DOHH2 (cell line): ENCODE measurements around the gene PGA5.
"Not testable (repeated sequence)": the region's sequence is repeated elsewhere in the genome, so short reads cannot be mapped to it uniquely, and the experiment has no call there.

Source experiments
- H3F3A ChIP-seq: fragments of 200-600 bp; sonication (generic), shearing (Covaris generic); 2 replicates; pipeline ENCODE4 v1.6.0; 2016; ENCODE audit warnings: antibody characterized with exemption, mild to moderate bottlenecking; ENCODE audit not compliant: control insufficient read depth, insufficient read depth
- H3K27ac ChIP-seq: fragments of 200-600 bp; sonication (generic); 2 replicates; pipeline ENCODE4 v1.5.1; 2014; ENCODE audit warnings: low read depth, mild to moderate bottlenecking, low read length, moderate library complexity
- H3K27me3 ChIP-seq: fragments of 200-600 bp; sonication (generic); 2 replicates; pipeline ENCODE4 v1.6.1; 2014; ENCODE audit warnings: mild to moderate bottlenecking, low read length, mixed read lengths; ENCODE audit not compliant: control insufficient read depth
- H3K36me3 ChIP-seq: fragments of 200-600 bp; sonication (generic); 2 replicates; pipeline ENCODE4 v1.6.1; 2014; ENCODE audit warnings: mild to moderate bottlenecking, low read length, moderate library complexity, mixed read lengths; ENCODE audit not compliant: control insufficient read depth
- H3K4me1 ChIP-seq: fragments of 200-600 bp; sonication (generic); 2 replicates; pipeline ENCODE4 v1.6.1; 2014; ENCODE audit warnings: mild to moderate bottlenecking, low read length, mixed read lengths; ENCODE audit not compliant: control insufficient read depth
- H3K4me2 ChIP-seq: fragments of 200-600 bp; sonication (generic); 2 replicates; pipeline ENCODE4 v1.6.0; 2014; ENCODE audit warnings: mild to moderate bottlenecking, low read length, moderate library complexity
- H3K4me3 ChIP-seq: fragments of 200-600 bp; sonication (generic); 2 replicates; pipeline ENCODE4 v1.5.1; 2014; ENCODE audit warnings: mild to moderate bottlenecking, low read length, mixed read lengths
- H3K79me2 ChIP-seq: fragments of 200-600 bp; sonication (generic); 2 replicates; pipeline ENCODE4 v1.6.1; 2014; ENCODE audit warnings: mild to moderate bottlenecking, low read length, mixed read lengths; ENCODE audit not compliant: control insufficient read depth
- H3K9me2 ChIP-seq: fragments of 200-600 bp; sonication (generic); replicated peaks from 2 replicates; pipeline ENCODE4 v1.6.1; 2014; ENCODE audit warnings: mild to moderate bottlenecking, low read length, mixed read lengths; ENCODE audit not compliant: control insufficient read depth
- H3K9me3 ChIP-seq: fragments of 200-600 bp; sonication (generic); 2 replicates; pipeline ENCODE4 v1.6.1; 2014; ENCODE audit warnings: antibody characterized with exemption, low read length, mixed read lengths; ENCODE audit not compliant: control insufficient read depth, insufficient read depth
- H4K20me1 ChIP-seq: fragments of 200-600 bp; sonication (generic); 2 replicates; pipeline ENCODE4 v1.6.0; 2014; ENCODE audit warnings: low read depth, mild to moderate bottlenecking, antibody characterized with exemption, low read length, moderate library complexity; ENCODE audit not compliant: control insufficient read depth, insufficient read depth
- EZH2phosphoT487 ChIP-seq: fragments of 200-600 bp; sonication (generic); IDR thresholded peaks from 2 replicates; pipeline ENCODE4 v1.6.1; 2017; ENCODE audit warnings: borderline replicate concordance, mild to moderate bottlenecking, antibody characterized with exemption, low read length, moderate library complexity, mixed read lengths
- TF ChIP-seq, protein P1 (sequence below): fragments of 200-600 bp; sonication (generic); IDR thresholded peaks from one replicate; pipeline ENCODE4 v1.5.1; 2014; ENCODE audit warnings: antibody characterized with exemption, mild to moderate bottlenecking, low read depth, low read length; ENCODE audit not compliant: poor library complexity, severe bottlenecking

Gene PGA5

GRCh38 chr11:61249201-61249600 lies 8.2 kb downstream of the PGA5 start:
- H3K4me1 ChIP-seq, H3K9me3 ChIP-seq, H4K20me1 ChIP-seq, H3K9me2 ChIP-seq, H3K27ac ChIP-seq, H3K4me2 ChIP-seq, H3K27me3 ChIP-seq, H3K36me3 ChIP-seq, H3K79me2 ChIP-seq, H3K4me3 ChIP-seq, H3F3A ChIP-seq: not testable (repeated sequence)

GRCh38 chr11:61250796-61251765 lies 10.1 kb downstream of the PGA5 start:
- not testable (repeated sequence) for H3K9me3 ChIP-seq, H3F3A ChIP-seq, H3K4me3 ChIP-seq, H3K36me3 ChIP-seq, H3K27ac ChIP-seq, H4K20me1 ChIP-seq, H3K4me2 ChIP-seq, H3K79me2 ChIP-seq, H3K9me2 ChIP-seq, H3K27me3 ChIP-seq, H3K4me1 ChIP-seq

- not testable (repeated sequence) for H3K79me2 ChIP-seq, H3K4me1 ChIP-seq, H3K4me2 ChIP-seq, H3K36me3 ChIP-seq, H3K9me2 ChIP-seq, H3K9me3 ChIP-seq, H3K27me3 ChIP-seq, H4K20me1 ChIP-seq, H3K27ac ChIP-seq, H3F3A ChIP-seq, H3K4me3 ChIP-seq
Observed at GRCh38 chr11:61252332-61252731, 11.4 kb downstream of the PGA5 start.

GRCh38 chr11:61254403-61255025 lies 13.5 kb downstream of the PGA5 start:
- H3K27ac ChIP-seq, result no peak overlapping the region
- H3K27me3 ChIP-seq, result no peaks in the 10 kb centered on the region
- no peaks in the 10 kb centered on the region for H3K4me1 ChIP-seq
- H3K79me2 ChIP-seq, result no peaks in the 10 kb centered on the region
- H3K9me2 ChIP-seq, result no peaks in the 10 kb centered on the region
- H3K9me3 ChIP-seq, result no peaks in the 10 kb centered on the region
- peaks cover 4% of the 10 kb centered on the region; the same call in 1 of the 2 replicates for H3K36me3 ChIP-seq
- no peaks in the 10 kb centered on the region for H4K20me1 ChIP-seq
- TF ChIP-seq, protein P1, sequence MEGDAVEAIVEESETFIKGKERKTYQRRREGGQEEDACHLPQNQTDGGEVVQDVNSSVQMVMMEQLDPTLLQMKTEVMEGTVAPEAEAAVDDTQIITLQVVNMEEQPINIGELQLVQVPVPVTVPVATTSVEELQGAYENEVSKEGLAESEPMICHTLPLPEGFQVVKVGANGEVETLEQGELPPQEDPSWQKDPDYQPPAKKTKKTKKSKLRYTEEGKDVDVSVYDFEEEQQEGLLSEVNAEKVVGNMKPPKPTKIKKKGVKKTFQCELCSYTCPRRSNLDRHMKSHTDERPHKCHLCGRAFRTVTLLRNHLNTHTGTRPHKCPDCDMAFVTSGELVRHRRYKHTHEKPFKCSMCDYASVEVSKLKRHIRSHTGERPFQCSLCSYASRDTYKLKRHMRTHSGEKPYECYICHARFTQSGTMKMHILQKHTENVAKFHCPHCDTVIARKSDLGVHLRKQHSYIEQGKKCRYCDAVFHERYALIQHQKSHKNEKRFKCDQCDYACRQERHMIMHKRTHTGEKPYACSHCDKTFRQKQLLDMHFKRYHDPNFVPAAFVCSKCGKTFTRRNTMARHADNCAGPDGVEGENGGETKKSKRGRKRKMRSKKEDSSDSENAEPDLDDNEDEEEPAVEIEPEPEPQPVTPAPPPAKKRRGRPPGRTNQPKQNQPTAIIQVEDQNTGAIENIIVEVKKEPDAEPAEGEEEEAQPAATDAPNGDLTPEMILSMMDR, result peak; percentile 81
- TF ChIP-seq EZH2phosphoT487, result no peak
- H3F3A ChIP-seq, result no peaks in the 10 kb centered on the region
- no peak overlapping the region for H3K4me2 ChIP-seq
- H3K4me3 ChIP-seq, result no peak overlapping the region
